HCT116 (cell line): ENCODE results near the gene IL1B. TPM values are rescaled to one million over a fixed set of nuclear protein-coding genes. Genes with fewer than 3 reads are reported as not detected.

Experiments used
- ATAC-seq: fragments of 200-7000 bp; cut with Tn5 transposase; 2 replicates; pipeline ENCODE4 v1.9.1; 2020; ENCODE audit warnings: mild to moderate bottlenecking, moderate library complexity
- BruUV-seq: library from RNA; stranded (reverse); fragments of 400-500 nt; replicated peaks from 2 replicates; lab custom pipeline; 2021; lab: Mats Ljungman, UMichigan
- CTCF ChIA-PET: fragments of 300-600 bp; sonication (Branson Sonifier 250); formaldehyde crosslinking; loops from one replicate; lab custom pipeline; 2021; ENCODE audit warnings: antibody characterized with exemption; lab: Charles Lee
- POLR2A ChIA-PET: fragments of 300-600, 350-600 bp; sonication (Branson Sonifier 250); formaldehyde crosslinking; loops from one replicate; lab custom pipeline; 2021; ENCODE audit warnings: antibody characterized with exemption; lab: Charles Lee
- RAD21 ChIA-PET, 2 experiments: fragments of 300-600 bp; sonication (Branson Sonifier 250); formaldehyde crosslinking; loops; one replicate each; lab custom pipeline; 2023; ENCODE audit warnings: low total read pairs in 2 of 2; ENCODE audit not compliant: uncharacterized antibody in 2 of 2, unreplicated experiment in 2 of 2, low non-redundant PET in 1 of 2; lab: Charles Lee
- DNase-seq: peaks from one replicate; pipeline ENCODE4 v3.0.0-alpha.2; 2010; ENCODE audit warnings: low read depth, low spot score
- H2AFZ ChIP-seq: fragments of 200-600 bp; shearing (Covaris generic), sonication (generic); 2 replicates; pipeline ENCODE4 v1.6.1; 2017; ENCODE audit warnings: low read depth, mixed run types, mixed read lengths, antibody characterized with exemption, low read length; ENCODE audit not compliant: poor library complexity, severe bottlenecking
- H3K27ac ChIP-seq: 2 replicates; pipeline ENCODE4 v1.5.1; 2012; ENCODE audit warnings: low read depth, low read length
- H3K27me3 ChIP-seq: fragments of 200-600 bp; sonication (generic); 2 replicates; pipeline ENCODE4 v1.6.1; 2016; ENCODE audit warnings: mixed run types, low read length, mixed read lengths; ENCODE audit not compliant: insufficient read depth
- H3K36me3 ChIP-seq, 2 experiments: fragments of 200-500 bp in 1 of 2; fragments of 200-600 bp in 1 of 2; sonication (Bioruptor generic) in 1 of 2; sonication (generic) in 1 of 2; 2 replicates each; pipeline versions ENCODE4 v1.5.1 to v1.6.1; 2014 to 2016; ENCODE audit warnings: low read length in 2 of 2, inconsistent platforms in 1 of 2, mixed read lengths in 1 of 2, mixed run types in 1 of 2; ENCODE audit not compliant: insufficient read depth in 2 of 2, control insufficient read depth in 1 of 2
- H3K4me1 ChIP-seq, 2 experiments: fragments of 200-600 bp in 1 of 2; sonication (generic) in 1 of 2; 2 replicates each; pipeline versions ENCODE4 v1.5.1 to v1.6.1; 2012 to 2017; ENCODE audit warnings: low read length in 2 of 2, inconsistent platforms in 1 of 2, mild to moderate bottlenecking in 1 of 2, mixed read lengths in 1 of 2, mixed run types in 1 of 2, moderate library complexity in 1 of 2; ENCODE audit not compliant: insufficient read depth in 2 of 2, control insufficient read depth in 1 of 2
- H3K4me2 ChIP-seq: fragments of 200-600 bp; sonication (generic); 2 replicates; pipeline ENCODE4 v1.6.1; 2017; ENCODE audit warnings: mixed run types, low read length, mixed read lengths
- H3K4me3 ChIP-seq, 2 experiments: fragments of 200-600 bp in 1 of 2; sonication (generic) in 1 of 2; replicated peaks in 1 of 2; 2 replicates each; pipeline ENCODE4 v1.5.1; 2011 to 2016; ENCODE audit warnings: low read length in 2 of 2, control low read depth in 1 of 2, low read depth in 1 of 2, mild to moderate bottlenecking in 1 of 2, mixed read lengths in 1 of 2, mixed run types in 1 of 2
- H3K79me2 ChIP-seq: fragments of 200-600 bp; sonication (generic); 2 replicates; pipeline ENCODE4 v1.6.1; 2017; ENCODE audit warnings: mild to moderate bottlenecking, mixed run types, low read length, moderate library complexity, mixed read lengths; ENCODE audit not compliant: insufficient read depth
- H3K9ac ChIP-seq: fragments of 200-600 bp; sonication (generic); 2 replicates; pipeline ENCODE4 v1.6.1; 2016; ENCODE audit warnings: low read length, mixed read lengths
- H3K9me2 ChIP-seq: fragments of 200-600 bp; sonication (generic), shearing (Covaris generic); 2 replicates; pipeline ENCODE4 v1.6.1; 2017; ENCODE audit warnings: mixed run types, mild to moderate bottlenecking, moderate library complexity; ENCODE audit not compliant: insufficient read depth
- H3K9me3 ChIP-seq, 2 experiments: fragments of 200-500 bp in 1 of 2; fragments of 200-600 bp in 1 of 2; sonication (Bioruptor generic) in 1 of 2; sonication (generic) in 1 of 2; 2 replicates each; pipeline ENCODE4 v1.6.1; 2014 to 2017; ENCODE audit warnings: low read length in 2 of 2, mixed read lengths in 2 of 2, inconsistent platforms in 1 of 2, low read depth in 1 of 2, mild to moderate bottlenecking in 1 of 2, mixed run types in 1 of 2, moderate library complexity in 1 of 2; ENCODE audit not compliant: control insufficient read depth in 1 of 2, insufficient read depth in 1 of 2
- H4K20me1 ChIP-seq: fragments of 200-600 bp; sonication (generic), shearing (Covaris generic); 2 replicates; pipeline ENCODE4 v1.6.1; 2017; ENCODE audit warnings: mixed run types, mild to moderate bottlenecking, moderate library complexity; ENCODE audit not compliant: insufficient read depth
- CEBPB ChIP-seq: IDR thresholded peaks from 2 replicates; pipeline ENCODE4 v1.6.1; 2012; ENCODE audit warnings: low read depth
- EGR1 ChIP-seq: IDR thresholded peaks from 2 replicates; pipeline ENCODE4 v1.6.1; 2012; ENCODE audit warnings: low read depth
- ELF1 ChIP-seq: IDR thresholded peaks from 2 replicates; pipeline ENCODE4 v1.6.1; 2012; ENCODE audit warnings: low read depth, borderline replicate concordance
- EZH2 ChIP-seq: fragments of 200-600 bp; sonication (generic); IDR thresholded peaks from 2 replicates; pipeline ENCODE4 v1.6.1; 2017; ENCODE audit warnings: antibody characterized with exemption, mixed run types
- FOSL1 ChIP-seq: IDR thresholded peaks from 2 replicates; pipeline ENCODE4 v1.6.1; 2012; ENCODE audit warnings: low read depth
- POLR2A ChIP-seq: IDR thresholded peaks from 2 replicates; pipeline ENCODE4 v1.7.0; 2011; ENCODE audit warnings: borderline replicate concordance; ENCODE audit not compliant: insufficient read depth, insufficient read length; ENCODE audit errors: extremely low read depth
- POLR2AphosphoS5 ChIP-seq: IDR thresholded peaks from 2 replicates; pipeline ENCODE4 v1.6.1; 2011; ENCODE audit warnings: mild to moderate bottlenecking, low read depth, low read length, moderate library complexity
- RAD21 ChIP-seq: IDR thresholded peaks from 2 replicates; pipeline ENCODE4 v1.6.1; 2012; ENCODE audit warnings: low read depth, mild to moderate bottlenecking
- SP1 ChIP-seq: IDR thresholded peaks from 2 replicates; pipeline ENCODE4 v1.6.1; 2012; ENCODE audit warnings: low read depth
- SRF ChIP-seq: IDR thresholded peaks from 2 replicates; pipeline ENCODE4 v1.6.1; 2012; ENCODE audit warnings: low read depth
- TCF7L2 ChIP-seq: IDR thresholded peaks from 2 replicates; pipeline ENCODE4 v1.7.0; 2011; ENCODE audit warnings: borderline replicate concordance, inconsistent platforms; ENCODE audit not compliant: insufficient read depth, insufficient read length; ENCODE audit errors: extremely low read depth
- YY1 ChIP-seq: IDR thresholded peaks from 2 replicates; pipeline ENCODE4 v1.6.1; 2011; ENCODE audit warnings: low read length, low read depth, moderate library complexity, mild to moderate bottlenecking; ENCODE audit not compliant: insufficient replicate concordance; ENCODE audit errors: extremely low read depth
- ZFX ChIP-seq: fragments of 450-650 bp; IDR thresholded peaks from 2 replicates; pipeline ENCODE4 v1.6.1; 2017
- intact Hi-C: fragments of 100-400 bp; cut with micrococcal nuclease; formaldehyde crosslinking; loops from 2 replicates; pipeline ENCODE4 v1.10.0; 2022
- total RNA-seq: library from RNA; stranded (reverse); gene quantifications from one replicate; pipeline ENCODE4 v1.2.1, GENCODE V29; 2021; ENCODE audit not compliant: unreplicated experiment
- TF ChIP-seq, protein P1 (sequence below): IDR thresholded peaks from 2 replicates; pipeline ENCODE4 v1.6.1; 2012
- TF ChIP-seq, protein P2 (sequence below): IDR thresholded peaks from 2 replicates; pipeline ENCODE4 v1.6.1; 2012; ENCODE audit warnings: low read depth
- TF ChIP-seq, protein P3 (sequence below): IDR thresholded peaks from 2 replicates; pipeline ENCODE4 v1.6.1; 2011; ENCODE audit warnings: mild to moderate bottlenecking, low read length, moderate library complexity; ENCODE audit not compliant: insufficient replicate concordance; ENCODE audit errors: extremely low read depth
- TF ChIP-seq, protein P4 (sequence below): IDR thresholded peaks from 2 replicates; pipeline ENCODE4 v1.6.1; 2012

The IL1B gene
- total RNA-seq, 1 experiment from 2014 or later = not detected

DNA sequence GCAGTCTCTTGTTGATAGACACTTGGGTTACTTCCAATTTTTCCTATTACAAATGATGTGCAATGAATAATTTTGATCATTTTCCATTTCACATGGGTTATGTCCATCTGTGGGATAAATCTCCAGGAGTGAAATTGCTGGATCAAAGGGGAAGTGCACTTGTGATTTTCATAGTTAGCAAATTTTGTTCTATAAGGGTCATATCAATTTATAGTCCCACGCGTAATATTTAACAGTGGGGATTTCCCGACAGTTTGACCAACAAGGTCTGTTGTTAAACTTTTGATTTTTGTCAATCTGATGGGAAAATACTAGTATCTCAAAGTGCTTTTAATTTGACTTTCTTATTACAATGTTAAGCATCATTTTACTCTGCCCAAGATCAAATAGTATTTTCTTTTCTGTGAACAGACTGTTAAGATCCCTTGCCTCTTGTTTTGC is 8.3 kb downstream of the IL1B start:
- H3K9ac ChIP-seq = no peak overlapping the region
- TF ChIP-seq ZFX = no peak
- TF ChIP-seq, protein P1, sequence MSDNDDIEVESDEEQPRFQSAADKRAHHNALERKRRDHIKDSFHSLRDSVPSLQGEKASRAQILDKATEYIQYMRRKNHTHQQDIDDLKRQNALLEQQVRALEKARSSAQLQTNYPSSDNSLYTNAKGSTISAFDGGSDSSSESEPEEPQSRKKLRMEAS = no peak
- no peak for TF ChIP-seq EGR1
- TF ChIP-seq, protein P2, sequence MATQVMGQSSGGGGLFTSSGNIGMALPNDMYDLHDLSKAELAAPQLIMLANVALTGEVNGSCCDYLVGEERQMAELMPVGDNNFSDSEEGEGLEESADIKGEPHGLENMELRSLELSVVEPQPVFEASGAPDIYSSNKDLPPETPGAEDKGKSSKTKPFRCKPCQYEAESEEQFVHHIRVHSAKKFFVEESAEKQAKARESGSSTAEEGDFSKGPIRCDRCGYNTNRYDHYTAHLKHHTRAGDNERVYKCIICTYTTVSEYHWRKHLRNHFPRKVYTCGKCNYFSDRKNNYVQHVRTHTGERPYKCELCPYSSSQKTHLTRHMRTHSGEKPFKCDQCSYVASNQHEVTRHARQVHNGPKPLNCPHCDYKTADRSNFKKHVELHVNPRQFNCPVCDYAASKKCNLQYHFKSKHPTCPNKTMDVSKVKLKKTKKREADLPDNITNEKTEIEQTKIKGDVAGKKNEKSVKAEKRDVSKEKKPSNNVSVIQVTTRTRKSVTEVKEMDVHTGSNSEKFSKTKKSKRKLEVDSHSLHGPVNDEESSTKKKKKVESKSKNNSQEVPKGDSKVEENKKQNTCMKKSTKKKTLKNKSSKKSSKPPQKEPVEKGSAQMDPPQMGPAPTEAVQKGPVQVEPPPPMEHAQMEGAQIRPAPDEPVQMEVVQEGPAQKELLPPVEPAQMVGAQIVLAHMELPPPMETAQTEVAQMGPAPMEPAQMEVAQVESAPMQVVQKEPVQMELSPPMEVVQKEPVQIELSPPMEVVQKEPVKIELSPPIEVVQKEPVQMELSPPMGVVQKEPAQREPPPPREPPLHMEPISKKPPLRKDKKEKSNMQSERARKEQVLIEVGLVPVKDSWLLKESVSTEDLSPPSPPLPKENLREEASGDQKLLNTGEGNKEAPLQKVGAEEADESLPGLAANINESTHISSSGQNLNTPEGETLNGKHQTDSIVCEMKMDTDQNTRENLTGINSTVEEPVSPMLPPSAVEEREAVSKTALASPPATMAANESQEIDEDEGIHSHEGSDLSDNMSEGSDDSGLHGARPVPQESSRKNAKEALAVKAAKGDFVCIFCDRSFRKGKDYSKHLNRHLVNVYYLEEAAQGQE = no peak
- TF ChIP-seq, protein P3, sequence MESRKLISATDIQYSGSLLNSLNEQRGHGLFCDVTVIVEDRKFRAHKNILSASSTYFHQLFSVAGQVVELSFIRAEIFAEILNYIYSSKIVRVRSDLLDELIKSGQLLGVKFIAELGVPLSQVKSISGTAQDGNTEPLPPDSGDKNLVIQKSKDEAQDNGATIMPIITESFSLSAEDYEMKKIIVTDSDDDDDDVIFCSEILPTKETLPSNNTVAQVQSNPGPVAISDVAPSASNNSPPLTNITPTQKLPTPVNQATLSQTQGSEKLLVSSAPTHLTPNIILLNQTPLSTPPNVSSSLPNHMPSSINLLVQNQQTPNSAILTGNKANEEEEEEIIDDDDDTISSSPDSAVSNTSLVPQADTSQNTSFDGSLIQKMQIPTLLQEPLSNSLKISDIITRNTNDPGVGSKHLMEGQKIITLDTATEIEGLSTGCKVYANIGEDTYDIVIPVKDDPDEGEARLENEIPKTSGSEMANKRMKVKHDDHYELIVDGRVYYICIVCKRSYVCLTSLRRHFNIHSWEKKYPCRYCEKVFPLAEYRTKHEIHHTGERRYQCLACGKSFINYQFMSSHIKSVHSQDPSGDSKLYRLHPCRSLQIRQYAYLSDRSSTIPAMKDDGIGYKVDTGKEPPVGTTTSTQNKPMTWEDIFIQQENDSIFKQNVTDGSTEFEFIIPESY = no peak
- TF ChIP-seq RAD21 = no peak
- no peak for TF ChIP-seq TCF7L2
- no peak for TF ChIP-seq YY1
- no peak for TF ChIP-seq FOSL1
- no peak for TF ChIP-seq POLR2A
- TF ChIP-seq SRF = no peak
- TF ChIP-seq, protein P4, sequence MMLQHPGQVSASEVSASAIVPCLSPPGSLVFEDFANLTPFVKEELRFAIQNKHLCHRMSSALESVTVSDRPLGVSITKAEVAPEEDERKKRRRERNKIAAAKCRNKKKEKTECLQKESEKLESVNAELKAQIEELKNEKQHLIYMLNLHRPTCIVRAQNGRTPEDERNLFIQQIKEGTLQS = no peak
- TF ChIP-seq ELF1 = no peak
- no peak for TF ChIP-seq SP1
- no peak for TF ChIP-seq CEBPB
- no peak for TF ChIP-seq EZH2
- no peak for TF ChIP-seq POLR2AphosphoS5
- H3K9me2 ChIP-seq = no peaks in the 10 kb centered on the region
- H3K27me3 ChIP-seq = no peaks in the 10 kb centered on the region
- H3K79me2 ChIP-seq = no peaks in the 10 kb centered on the region
- no peak overlapping the region for H2AFZ ChIP-seq
- no peak overlapping the region for H3K27ac ChIP-seq
- no peak overlapping the region for H3K4me2 ChIP-seq
- ChIA-PET POLR2A (no interaction called here), CTCF (no interaction called here), RAD21 (no interaction called here)
- ATAC-seq (no peak), DNase-seq (no peak)
- H3K9me3 ChIP-seq = no peaks in the 10 kb centered on the region
- no peak overlapping the region for H3K4me3 ChIP-seq
- intact Hi-C loops = no loop called here
- peaks cover 7 to 9% of the 10 kb centered on the region in 2 experiments; a peak in 2 of 4 replicates for H3K4me1 ChIP-seq
- no peaks in the 10 kb centered on the region for H4K20me1 ChIP-seq
- BruUV-seq = no TSS peak
- no peaks in the 10 kb centered on the region for H3K36me3 ChIP-seq
